H1 (cell line): ENCODE measurements around the gene WDR4. TPM values are rescaled to one million over a fixed set of nuclear protein-coding genes. Genes with fewer than 3 reads are reported as not detected.

ENCODE experiments used
- ATF3 ChIP-seq: IDR thresholded peaks from 2 replicates; pipeline ENCODE4 v1.6.1; 2011; ENCODE audit warnings: low read depth, mild to moderate bottlenecking, low read length; ENCODE audit not compliant: insufficient read depth
- CHD2 ChIP-seq: IDR thresholded peaks from 2 replicates; pipeline ENCODE4 v1.6.1; 2012; ENCODE audit warnings: low read length, improper control_type of control experiment
- CHD7 ChIP-seq: fragments of 300-600 bp; sonication (generic); IDR thresholded peaks from 2 replicates; pipeline ENCODE4 v1.7.1; 2012; ENCODE audit warnings: low read length, moderate library complexity, mild to moderate bottlenecking, inconsistent platforms; ENCODE audit not compliant: insufficient replicate concordance
- EZH2 ChIP-seq: fragments of 200-600 bp; sonication (generic); IDR thresholded peaks from 2 replicates; pipeline ENCODE4 v1.7.1; 2012; ENCODE audit warnings: low read depth, mild to moderate bottlenecking, moderate library complexity, low read length, inconsistent platforms; ENCODE audit not compliant: severe bottlenecking
- POU5F1 ChIP-seq: IDR thresholded peaks from 2 replicates; pipeline ENCODE4 v1.6.1; 2011; ENCODE audit warnings: low read depth, mild to moderate bottlenecking, low read length, moderate library complexity
- RBBP5 ChIP-seq: IDR thresholded peaks from 2 replicates; pipeline ENCODE4 v1.7.1; 2012; ENCODE audit warnings: low read depth, mild to moderate bottlenecking, inconsistent platforms, low read length, moderate library complexity, borderline replicate concordance
- RXRA ChIP-seq: IDR thresholded peaks from 2 replicates; pipeline ENCODE4 v1.6.1; 2011; ENCODE audit warnings: low read depth, mild to moderate bottlenecking, low read length, moderate library complexity; ENCODE audit not compliant: insufficient read depth
- SIX5 ChIP-seq: IDR thresholded peaks from 2 replicates; pipeline ENCODE4 v1.6.1; 2011; ENCODE audit warnings: mild to moderate bottlenecking, low read depth, low read length
- SP2 ChIP-seq: IDR thresholded peaks from 2 replicates; pipeline ENCODE4 v1.6.1; 2012; ENCODE audit warnings: mild to moderate bottlenecking, low read length, inconsistent platforms
- TBP ChIP-seq: IDR thresholded peaks from 2 replicates; pipeline ENCODE4 v1.6.1; 2011; ENCODE audit warnings: low read depth, low read length, improper control_type of control experiment
- polyA plus RNA-seq, 7 experiments: library from polyadenylated mRNA; depleted of rRNA in 3 of 7; stranded (reverse) in 5 of 7; unstranded in 2 of 7; fragments of >200 nt in 5 of 7; fragments of 200-250 nt in 2 of 7; gene quantifications; 1 replicate in 5 of 7; 2 replicates in 1 of 7; 4 replicates in 1 of 7; pipeline versions ENCODE4 v1.2.1 to v1.2.3, GENCODE V29; 2011 to 2013; ENCODE audit warnings: missing spikeins in 2 of 7, mixed read lengths in 2 of 7
- total RNA-seq: library from RNA; stranded (reverse); fragmentation: NEBNext Ultra II Directional; extraction: Animal tissue kit (Norgen Biotek cat#: 25700); gene quantifications from 2 replicates; pipeline ENCODE4 v1.2.1, GENCODE V29; 2021

Gene WDR4
- total and polyA plus RNA-seq, 2 of the 8 experiments (the other 6 are each of a cell fraction or from before 2014, with no cell fraction given): 28.9 to 47.8 TPM

- TF ChIP-seq CHD7 (no peak), POU5F1 (no peak), TBP (peak; percentile 97), SIX5 (no peak), EZH2 (no peak), CHD2 (no peak), ATF3 (peak; percentile 95), SP2 (no peak), RXRA (no peak), RBBP5 (peak; percentile 83; the same call in 1 of the 2 replicates)
Observed at GRCh38 chr21:42878993-42879787, at the start of gene WDR4 (continued).
